K562 (cell line): ENCODE results near the gene IFT22. TPM values are rescaled to one million over a fixed set of nuclear protein-coding genes. Genes with fewer than 3 reads are reported as not detected.

Source experiments
- ATAC-seq: fragments of 200-7000 bp; cut with Tn5 transposase; 3 replicates; pipeline ENCODE4 v1.9.1; 2020; ENCODE audit warnings: moderate library complexity
- BruUV-seq: library from RNA; stranded (reverse); fragments of 400-500 nt; replicated peaks from 2 replicates; lab custom pipeline; 2021; lab: Mats Ljungman, UMichigan
- CTCF ChIA-PET: fragments of 300-600 bp; formaldehyde crosslinking; extraction: SDS; loops from one replicate; lab custom pipeline; 2021; ENCODE audit warnings: low intra/inter-chr PET ratio; lab: Yijun Ruan, JAX
- POLR2A ChIA-PET: fragments of 300-600, 350-650 bp; sonication (Branson Sonifier 250); formaldehyde crosslinking; extraction: SDS; loops from one replicate; lab custom pipeline; 2021; ENCODE audit warnings: antibody characterized with exemption, inconsistent platforms; lab: Yijun Ruan, JAX
- DNase-seq, 4 experiments: peaks; one replicate each; pipeline versions ENCODE4 v3.0.0 to v3.0.0-alpha.2; 2011 to 2018; ENCODE audit warnings: low spot score in 3 of 4, mixed read lengths in 3 of 4; ENCODE audit errors: extremely low read depth in 1 of 4
- FAIRE-seq: peaks from 2 replicates; lab custom pipeline; 2011; peaks lifted over from hg19 to GRCh38; lab: Jason Lieb, UNC
- H2AFZ ChIP-seq: 2 replicates; pipeline ENCODE4 v1.6.0; 2011; ENCODE audit warnings: low read depth, low read length, control low read depth, inconsistent platforms
- H3K27ac ChIP-seq: fragments of 200-600 bp; 3 replicates; pipeline ENCODE4 v1.8.0; 2011; ENCODE audit warnings: low read depth, mild to moderate bottlenecking, control low read depth, inconsistent platforms, low read length, moderate library complexity, mixed read lengths; ENCODE audit errors: extremely low read depth
- H3K27me3 ChIP-seq, 2 experiments: fragments of 300-600 bp in 1 of 2; 2 replicates in 1 of 2; 3 replicates in 1 of 2; pipeline versions ENCODE4 v1.6.0 to v1.8.0; 2011; ENCODE audit warnings: inconsistent platforms in 2 of 2, low read length in 2 of 2, mild to moderate bottlenecking in 1 of 2, mixed read lengths in 1 of 2, moderate library complexity in 1 of 2; ENCODE audit not compliant: control insufficient read depth in 2 of 2, insufficient read depth in 2 of 2
- H3K36me3 ChIP-seq: fragments of 300-600 bp; 3 replicates; pipeline ENCODE4 v1.8.0; 2011; ENCODE audit warnings: mild to moderate bottlenecking, low read length, inconsistent platforms; ENCODE audit not compliant: control insufficient read depth, insufficient read depth
- H3K4me1 ChIP-seq, 2 experiments: fragments of 200-600 bp in 1 of 2; replicated peaks in 1 of 2; 2 replicates in 1 of 2; 3 replicates in 1 of 2; pipeline versions ENCODE4 v1.5.1 to v1.8.0; 2011; ENCODE audit warnings: inconsistent platforms in 2 of 2, low read length in 2 of 2, mild to moderate bottlenecking in 1 of 2, mixed read lengths in 1 of 2, moderate library complexity in 1 of 2; ENCODE audit not compliant: control insufficient read depth in 2 of 2, insufficient read depth in 2 of 2
- H3K4me2 ChIP-seq: 2 replicates; pipeline ENCODE4 v1.6.1; 2011; ENCODE audit warnings: low read length, control low read depth, inconsistent platforms, mixed read lengths; ENCODE audit not compliant: insufficient read depth
- H3K4me3 ChIP-seq: fragments of 200-600 bp; sonication (generic), shearing (Covaris generic); 2 replicates; pipeline ENCODE4 v1.5.1; 2016; ENCODE audit warnings: control low read depth, inconsistent platforms
- H3K79me2 ChIP-seq: fragments of 200-600 bp; 3 replicates; pipeline ENCODE4 v1.8.0; 2011; ENCODE audit warnings: low read length, inconsistent platforms; ENCODE audit not compliant: control insufficient read depth, insufficient read depth
- H3K9ac ChIP-seq, 2 experiments: 2 replicates each; pipeline versions ENCODE4 v1.6.0 to v1.6.1; 2011; ENCODE audit warnings: low read depth in 2 of 2, low read length in 2 of 2, control low read depth in 1 of 2, inconsistent platforms in 1 of 2, mild to moderate bottlenecking in 1 of 2, mixed read lengths in 1 of 2; ENCODE audit not compliant: insufficient read depth in 1 of 2
- H3K9me1 ChIP-seq: one replicate; pipeline ENCODE4 v1.6.0; 2011; ENCODE audit warnings: inconsistent platforms, mild to moderate bottlenecking, low read length, moderate library complexity; ENCODE audit not compliant: control insufficient read depth, insufficient read depth
- H3K9me3 ChIP-seq: replicated peaks from 2 replicates; pipeline ENCODE4 v1.5.1; 2011; ENCODE audit warnings: low read depth, low read length, inconsistent platforms; ENCODE audit not compliant: control insufficient read depth, insufficient read depth
- H4K20me1 ChIP-seq: replicated peaks from 2 replicates; pipeline ENCODE4 v1.6.1; 2011; ENCODE audit warnings: low read length, inconsistent platforms, mixed read lengths; ENCODE audit not compliant: control insufficient read depth, insufficient read depth
- BMI1 ChIP-seq: fragments of 150-350 bp; IDR thresholded peaks from 2 replicates; pipeline ENCODE4 v1.6.1; 2014; ENCODE audit warnings: low read length
- CREB1 ChIP-seq, 2 experiments: sonication (generic) in 1 of 2; formaldehyde crosslinking in 1 of 2; IDR thresholded peaks; 2 replicates each; pipeline versions ENCODE4 v1.6.1 to v1.8.0; 2012 to 2022; ENCODE audit warnings: inconsistent platforms in 1 of 2, mild to moderate bottlenecking in 1 of 2, missing genetic modification reagents in 1 of 2, moderate library complexity in 1 of 2
- TCF7 ChIP-seq: sonication (generic); IDR thresholded peaks from 2 replicates; pipeline ENCODE4 v1.6.1; 2016; ENCODE audit warnings: antibody characterized with exemption, borderline replicate concordance
- ZBTB40 ChIP-seq, 2 experiments: fragments of 450-650 bp in 1 of 2; sonication (generic) in 1 of 2; formaldehyde crosslinking in 1 of 2; IDR thresholded peaks; 2 replicates each; pipeline versions ENCODE4 v1.7.1 to v1.9.0; 2016 to 2022; ENCODE audit warnings: inconsistent platforms in 1 of 2, mild to moderate bottlenecking in 1 of 2, missing genetic modification reagents in 1 of 2
- ZNF507 ChIP-seq: conservative IDR thresholded peaks from 2 replicates; pipeline ENCODE4 v1.6.1; 2017; ENCODE audit warnings: missing genetic modification characterization, missing compliant biosample characterization
- ZNF780A ChIP-seq: fragments of 250-450 bp; sonication (Bioruptor Pico); IDR thresholded peaks from 2 replicates; pipeline ENCODE4 v1.5.0; 2021; ENCODE audit warnings: mild to moderate bottlenecking
- WGBS: fragments of 100-300 bp; shearing (Covaris generic); methylation state at CpG from one replicate; pipeline ENCODE4 v1.1.6; 2016; ENCODE audit warnings: low coverage, mixed read lengths; ENCODE audit not compliant: insufficient coverage; ENCODE audit errors: missing lambda C conversion rate; 5-methylcytosine and 5-hydroxymethylcytosine counted together
- in situ Hi-C: fragments of 300-500 bp; cut with MboI; formaldehyde crosslinking; loops from 4 replicates; pipeline ENCODE4 v1.15.0; 2018; ENCODE audit warnings: inconsistent platforms, mixed read lengths
- intact Hi-C: fragments of 100-400 bp; cut with micrococcal nuclease; formaldehyde crosslinking; loops from 2 replicates; pipeline ENCODE4 v1.14.2; 2022
- polyA plus RNA-seq, 8 experiments: library from polyadenylated mRNA; depleted of rRNA in 4 of 8; stranded (reverse) in 5 of 8; unstranded in 3 of 8; fragments of >200 nt; fragmentation: Nextera tagmentation in 2 of 8; fragmentation: Illumina TruSeq in 1 of 8; extraction: Ambion mirVana in 2 of 8; extraction: Trizol in 1 of 8; gene quantifications; 2 replicates each; pipeline versions ENCODE4 v1.2.1 to v1.2.3, GENCODE V29; 2011 to 2014; ENCODE audit warnings: inconsistent platforms in 1 of 8, missing spikeins in 1 of 8
- total RNA-seq, 7 experiments: library from RNA; depleted of rRNA in 6 of 7; stranded (reverse); fragments of >200 nt in 6 of 7; fragmentation: Illumina TruSeq in 2 of 7; extraction: Trizol in 2 of 7; gene quantifications; 2 replicates each; pipeline versions ENCODE4 v1.2.1 to v1.2.3, GENCODE V29; 2011 to 2021; ENCODE audit warnings: low replicate concordance in 1 of 7

The IFT22 gene
- total and polyA plus RNA-seq, 9 of the 15 experiments (the other 6 are each of a cell fraction or from before 2014, with no cell fraction given), result 6.3 to 18.2 (median 7.7) TPM

- ATAC-seq (no peak), DNase-seq (no peak), FAIRE-seq (no peak)
- in situ Hi-C loops, result no loop called here
- 34% methylated on average over 15 of the region's 15 CpGs for WGBS
- Histone ChIP-seq H3K4me3 (no peak overlapping the region), H3K9me1 (no peaks in the 10 kb centered on the region), H2AFZ (no peak overlapping the region), H3K79me2 (no peaks in the 10 kb centered on the region)
- no peak for TF ChIP-seq CREB1 (IDR thresholded peaks at IDR 0.05)
- no peak for TF ChIP-seq CREB1 (CRISPR knock-in tag; IDR thresholded peaks at IDR 0.05)
- no peak for TF ChIP-seq TCF7
- TF ChIP-seq, all 486 proteins: peak for 0
- H3K27ac ChIP-seq, result no peak overlapping the region
- POLR2A ChIA-PET, result interaction anchor here (0.7 kb wide), 1 partner anchor 42 kb away, joined by 3 read pairs; no protein-coding TSS in a partner anchor
- no TSS peak for BruUV-seq
- no peak overlapping the region for H3K4me2 ChIP-seq
- peaks cover 7 to 13% of the 10 kb centered on the region in 2 experiments; a peak in 4 of 5 replicates for H3K4me1 ChIP-seq
- H3K9me3 ChIP-seq, result no peaks in the 10 kb centered on the region
- CTCF ChIA-PET, result no interaction called here
- intact Hi-C loops, result no loop called here
- H3K27me3 ChIP-seq, result peaks cover 7 to 37% of the 10 kb centered on the region in 2 experiments
- no peak overlapping the region for H3K9ac ChIP-seq
- H3K36me3 ChIP-seq, result no peaks in the 10 kb centered on the region
- no peaks in the 10 kb centered on the region for H4K20me1 ChIP-seq
Measured at GRCh38 chr7:101347477-101347876, 25.9 kb upstream of the IFT22 start.

- Histone ChIP-seq H3K9me3 (no peaks in the 10 kb centered on the region; the same call in 1 of the 2 replicates), H3K9ac (no peak overlapping the region), H3K27ac (no peak overlapping the region), H3K9me1 (no peaks in the 10 kb centered on the region), H2AFZ (no peak overlapping the region), H3K4me2 (no peak overlapping the region), H3K79me2 (no peaks in the 10 kb centered on the region), H3K27me3 (peaks cover 18 to 65% of the 10 kb centered on the region in 2 experiments), H3K36me3 (no peaks in the 10 kb centered on the region), H3K4me1 (peaks cover 0 to 5% of the 10 kb centered on the region in 2 experiments; a peak in 2 of 5 replicates), H4K20me1 (0 out of 2 replicates have a peak, but pooled peaks cover 3% of the 10 kb centered on the region), H3K4me3 (no peak overlapping the region)
- no TSS peak for BruUV-seq
- no peak for DNase-seq
- ChIA-PET CTCF (interaction anchor here (0.6 kb wide), 1 partner anchor 107 kb away, joined by 3 read pairs; no protein-coding TSS in a partner anchor), POLR2A (interaction anchor here (0.6 kb wide), 1 partner anchor 10 kb away, joined by 3 read pairs; no protein-coding TSS in a partner anchor)
- WGBS, result 17% methylated on average over 7 of the region's 7 CpGs
- FAIRE-seq, result no peak
- intact Hi-C loops (no loop called here), in situ Hi-C loops (no loop called here)
- ATAC-seq, result no peak
- TF ChIP-seq ZNF507 (no peak), ZNF780A (CRISPR knock-in tag) (no peak), ZBTB40 (IDR thresholded peaks at IDR 0.05) (no peak), ZBTB40 (CRISPR knock-in tag; IDR thresholded peaks at IDR 0.05) (no peak), BMI1 (no peak)
Measured at GRCh38 chr7:101342892-101343291, 21.3 kb upstream of the IFT22 start.
